GM18499 (cell line): ENCODE data around the gene SLC35G4.
"Not testable (repeated sequence)": the region's sequence is repeated elsewhere in the genome, so short reads cannot be mapped to it uniquely, and the experiment has no call there.

Experiments used
- ATAC-seq: cut with Tn5 transposase; IDR thresholded peaks from one replicate; pipeline ENCODE4 v1.9.1; 2021; ENCODE audit warnings: moderate number of reproducible peaks; ENCODE audit not compliant: insufficient read depth, unreplicated experiment

Gene SLC35G4

GRCh38 chr18:11613073-11613472 lies 3.7 kb downstream of the SLC35G4 start:
- not testable (repeated sequence) for ATAC-seq

GRCh38 chr18:11613611-11614010 lies 4.2 kb downstream of the SLC35G4 start:
- not testable (repeated sequence) for ATAC-seq

GRCh38 chr18:11614042-11614441 lies 4.6 kb downstream of the SLC35G4 start:
- not testable (repeated sequence) for ATAC-seq

GRCh38 chr18:11614981-11615380 lies 5.6 kb downstream of the SLC35G4 start:
- ATAC-seq, result not testable (repeated sequence)

GRCh38 chr18:11647310-11647709 lies 37.9 kb downstream of the SLC35G4 start:
- not testable (repeated sequence) for ATAC-seq

- not testable (repeated sequence) for ATAC-seq
Measured at GRCh38 chr18:11647804-11648203, 38.4 kb downstream of the SLC35G4 start.

GRCh38 chr18:11649839-11650238 lies 40.4 kb downstream of the SLC35G4 start:
- no peak for ATAC-seq

- no peak for ATAC-seq
Measured at GRCh38 chr18:11651899-11652298, 42.5 kb downstream of the SLC35G4 start.

- ATAC-seq, result no peak
Measured at GRCh38 chr18:11653521-11653920, 44.1 kb downstream of the SLC35G4 start.

GRCh38 chr18:11654736-11655605 lies 45.6 kb downstream of the SLC35G4 start:
- no peak for ATAC-seq

GRCh38 chr18:11655606-11655932 lies 46.2 kb downstream of the SLC35G4 start:
- ATAC-seq, result no peak

GRCh38 chr18:11657152-11657551 lies 47.8 kb downstream of the SLC35G4 start:
- ATAC-seq, result no peak

- no peak for ATAC-seq
Measured at GRCh38 chr18:11657554-11657953, 48.2 kb downstream of the SLC35G4 start.

GRCh38 chr18:11658019-11658418 lies 48.6 kb downstream of the SLC35G4 start:
- ATAC-seq, result no peak

GRCh38 chr18:11658989-11659388 lies 49.6 kb downstream of the SLC35G4 start:
- no peak for ATAC-seq
